ENCODE data around the gene VSTM2B.

GRCh38 chr19:29488316-29488715, 37.5 kb upstream of the VSTM2B start:
- TF ChIP-seq, protein P1, sequence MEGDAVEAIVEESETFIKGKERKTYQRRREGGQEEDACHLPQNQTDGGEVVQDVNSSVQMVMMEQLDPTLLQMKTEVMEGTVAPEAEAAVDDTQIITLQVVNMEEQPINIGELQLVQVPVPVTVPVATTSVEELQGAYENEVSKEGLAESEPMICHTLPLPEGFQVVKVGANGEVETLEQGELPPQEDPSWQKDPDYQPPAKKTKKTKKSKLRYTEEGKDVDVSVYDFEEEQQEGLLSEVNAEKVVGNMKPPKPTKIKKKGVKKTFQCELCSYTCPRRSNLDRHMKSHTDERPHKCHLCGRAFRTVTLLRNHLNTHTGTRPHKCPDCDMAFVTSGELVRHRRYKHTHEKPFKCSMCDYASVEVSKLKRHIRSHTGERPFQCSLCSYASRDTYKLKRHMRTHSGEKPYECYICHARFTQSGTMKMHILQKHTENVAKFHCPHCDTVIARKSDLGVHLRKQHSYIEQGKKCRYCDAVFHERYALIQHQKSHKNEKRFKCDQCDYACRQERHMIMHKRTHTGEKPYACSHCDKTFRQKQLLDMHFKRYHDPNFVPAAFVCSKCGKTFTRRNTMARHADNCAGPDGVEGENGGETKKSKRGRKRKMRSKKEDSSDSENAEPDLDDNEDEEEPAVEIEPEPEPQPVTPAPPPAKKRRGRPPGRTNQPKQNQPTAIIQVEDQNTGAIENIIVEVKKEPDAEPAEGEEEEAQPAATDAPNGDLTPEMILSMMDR (IDR thresholded peaks at IDR 0.05; ENCODE audit: low read depth, low read length, missing input control) = no peak
- no peak for TF ChIP-seq TAF1 (conservative IDR thresholded peaks at IDR 0.05)
- no peak for TF ChIP-seq HNF4A (conservative IDR thresholded peaks at IDR 0.05)
- no peak for TF ChIP-seq GABPA (IDR thresholded peaks at IDR 0.05 in 1 of 2, conservative IDR thresholded peaks at IDR 0.05 in 1 of 2)
- TF ChIP-seq EGR1 (IDR thresholded peaks at IDR 0.05; ENCODE audit: low read depth in 2 of 2) = no peak
- no peak for TF ChIP-seq RAD21 (IDR thresholded peaks at IDR 0.05)
- TF ChIP-seq JUND (IDR thresholded peaks at IDR 0.05) = no peak
- TF ChIP-seq, protein P2, sequence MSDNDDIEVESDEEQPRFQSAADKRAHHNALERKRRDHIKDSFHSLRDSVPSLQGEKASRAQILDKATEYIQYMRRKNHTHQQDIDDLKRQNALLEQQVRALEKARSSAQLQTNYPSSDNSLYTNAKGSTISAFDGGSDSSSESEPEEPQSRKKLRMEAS (IDR thresholded peaks at IDR 0.05) = no peak
- TF ChIP-seq YY1 (IDR thresholded peaks at IDR 0.05) = no peak
- TF ChIP-seq SP1 (IDR thresholded peaks at IDR 0.05) = no peak
- TF ChIP-seq, protein P3, sequence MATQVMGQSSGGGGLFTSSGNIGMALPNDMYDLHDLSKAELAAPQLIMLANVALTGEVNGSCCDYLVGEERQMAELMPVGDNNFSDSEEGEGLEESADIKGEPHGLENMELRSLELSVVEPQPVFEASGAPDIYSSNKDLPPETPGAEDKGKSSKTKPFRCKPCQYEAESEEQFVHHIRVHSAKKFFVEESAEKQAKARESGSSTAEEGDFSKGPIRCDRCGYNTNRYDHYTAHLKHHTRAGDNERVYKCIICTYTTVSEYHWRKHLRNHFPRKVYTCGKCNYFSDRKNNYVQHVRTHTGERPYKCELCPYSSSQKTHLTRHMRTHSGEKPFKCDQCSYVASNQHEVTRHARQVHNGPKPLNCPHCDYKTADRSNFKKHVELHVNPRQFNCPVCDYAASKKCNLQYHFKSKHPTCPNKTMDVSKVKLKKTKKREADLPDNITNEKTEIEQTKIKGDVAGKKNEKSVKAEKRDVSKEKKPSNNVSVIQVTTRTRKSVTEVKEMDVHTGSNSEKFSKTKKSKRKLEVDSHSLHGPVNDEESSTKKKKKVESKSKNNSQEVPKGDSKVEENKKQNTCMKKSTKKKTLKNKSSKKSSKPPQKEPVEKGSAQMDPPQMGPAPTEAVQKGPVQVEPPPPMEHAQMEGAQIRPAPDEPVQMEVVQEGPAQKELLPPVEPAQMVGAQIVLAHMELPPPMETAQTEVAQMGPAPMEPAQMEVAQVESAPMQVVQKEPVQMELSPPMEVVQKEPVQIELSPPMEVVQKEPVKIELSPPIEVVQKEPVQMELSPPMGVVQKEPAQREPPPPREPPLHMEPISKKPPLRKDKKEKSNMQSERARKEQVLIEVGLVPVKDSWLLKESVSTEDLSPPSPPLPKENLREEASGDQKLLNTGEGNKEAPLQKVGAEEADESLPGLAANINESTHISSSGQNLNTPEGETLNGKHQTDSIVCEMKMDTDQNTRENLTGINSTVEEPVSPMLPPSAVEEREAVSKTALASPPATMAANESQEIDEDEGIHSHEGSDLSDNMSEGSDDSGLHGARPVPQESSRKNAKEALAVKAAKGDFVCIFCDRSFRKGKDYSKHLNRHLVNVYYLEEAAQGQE (IDR thresholded peaks at IDR 0.05) = no peak
- TF ChIP-seq ZBTB33 (IDR thresholded peaks at IDR 0.05) = no peak
